GF-D8 (cell line): ENCODE measurements around the gene PPP1R7.
A peak's percentile ranks its signal among the peaks of the same experiment; 100 is the strongest.

Experiments used
- DNase-seq: peaks from one replicate; lab custom pipeline; 2025; lab: John Stamatoyannopoulos, UW

The PPP1R7 gene

GRCh38 chr2:241140445-241140840 lies 9.8 kb upstream of the PPP1R7 start:
- DNase-seq, result no peak

- DNase-seq, result no peak
Measured at GRCh38 chr2:241141214-241141770, 9.0 kb upstream of the PPP1R7 start.

GRCh38 chr2:241142063-241142462 lies 8.2 kb upstream of the PPP1R7 start:
- no peak for DNase-seq

GRCh38 chr2:241142593-241142992 lies 7.7 kb upstream of the PPP1R7 start:
- DNase-seq, result no peak

- no peak for DNase-seq
Measured at GRCh38 chr2:241146286-241146685, 4.0 kb upstream of the PPP1R7 start.

- DNase-seq, result no peak
Measured at GRCh38 chr2:241147336-241147735, 2.9 kb upstream of the PPP1R7 start.

GRCh38 chr2:241148239-241148638 lies 2.0 kb upstream of the PPP1R7 start:
- DNase-seq, result no peak

- peak; percentile 86 for DNase-seq
Measured at GRCh38 chr2:241148891-241149674, 1.2 kb upstream of the PPP1R7 start, which contains the start of gene PASK. Gene PASK (minus strand): TSS chr2:241149472. CDS start chr2:241143032, 6,440 bp downstream.

- DNase-seq, result no peak
Measured at GRCh38 chr2:241149675-241149924, 667 bp upstream of the PPP1R7 start.

- DNase-seq, result no peak
Measured at GRCh38 chr2:241150660-241151530, 628 bp downstream of the PPP1R7 start.

- no peak for DNase-seq
Measured at GRCh38 chr2:241151934-241152660, 1.8 kb downstream of the PPP1R7 start.

GRCh38 chr2:241153616-241154015 lies 3.3 kb downstream of the PPP1R7 start:
- no peak for DNase-seq

- no peak for DNase-seq
Measured at GRCh38 chr2:241154915-241155314, 4.6 kb downstream of the PPP1R7 start.

- no peak for DNase-seq
Measured at GRCh38 chr2:241155936-241156335, 5.7 kb downstream of the PPP1R7 start.

- DNase-seq, result peak; percentile 57
Measured at GRCh38 chr2:241156971-241157441, 6.7 kb downstream of the PPP1R7 start.

GRCh38 chr2:241157841-241158545 lies 7.7 kb downstream of the PPP1R7 start:
- DNase-seq, result no peak

GRCh38 chr2:241158546-241158900 lies 8.3 kb downstream of the PPP1R7 start:
- DNase-seq, result no peak

GRCh38 chr2:241159116-241159515 lies 8.8 kb downstream of the PPP1R7 start:
- DNase-seq, result no peak

- DNase-seq, result no peak
Measured at GRCh38 chr2:241160318-241160717, 10.1 kb downstream of the PPP1R7 start.

- no peak for DNase-seq
Measured at GRCh38 chr2:241161646-241162281, 11.5 kb downstream of the PPP1R7 start.

- no peak for DNase-seq
Measured at GRCh38 chr2:241163601-241164118, 13.4 kb downstream of the PPP1R7 start.
